HG03039 (cell line): ENCODE measurements around the gene ZNF438.
"Not testable (repeated sequence)": the region's sequence is repeated elsewhere in the genome, so short reads cannot be mapped to it uniquely, and the experiment has no call there.

Source experiments
- ATAC-seq: cut with Tn5 transposase; IDR thresholded peaks from one replicate; pipeline ENCODE4 v1.9.1; 2021; ENCODE audit warnings: mild to moderate bottlenecking, moderate library complexity; ENCODE audit not compliant: unreplicated experiment

Gene ZNF438

DNA sequence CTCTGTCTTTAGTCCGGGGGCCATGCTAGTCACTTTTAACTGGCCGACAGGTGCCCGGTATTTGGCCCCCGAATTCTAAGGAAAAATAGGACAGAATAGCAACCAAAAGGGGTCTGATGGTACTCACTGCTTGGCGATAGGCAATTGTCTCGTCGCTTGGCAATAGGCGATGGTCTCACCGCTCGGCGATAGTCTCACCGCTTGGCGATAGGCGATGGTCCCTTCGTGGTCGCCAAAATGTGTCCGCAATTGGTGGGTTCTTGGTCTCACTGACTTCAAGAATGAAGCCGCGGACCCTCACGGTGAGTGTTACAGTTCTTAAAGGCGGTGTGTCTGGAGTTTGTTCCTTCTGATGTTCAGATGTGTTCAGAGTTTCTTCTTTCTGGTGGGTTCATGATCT lies 130.2 kb downstream of the ZNF438 start:
- ATAC-seq, result not testable (repeated sequence)

DNA sequence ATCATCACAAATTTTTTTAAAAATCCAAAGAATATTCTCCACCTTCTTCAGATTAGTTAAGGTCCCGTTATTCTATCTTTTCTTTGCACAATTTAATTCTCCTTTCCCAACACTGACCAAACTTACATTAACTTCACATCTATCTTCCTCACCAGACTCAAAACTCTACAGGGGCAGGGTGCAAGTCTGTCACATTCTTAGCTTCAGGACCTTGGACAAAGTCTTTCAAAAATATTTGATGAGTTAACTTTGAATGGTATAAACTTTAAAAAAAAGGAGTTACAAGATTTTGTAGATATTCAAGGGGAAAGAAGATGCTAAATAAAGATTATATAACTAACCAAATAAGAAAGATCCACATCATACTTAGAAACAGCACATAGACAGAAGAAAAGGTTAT lies 132.7 kb downstream of the ZNF438 start:
- ATAC-seq, result no peak

DNA sequence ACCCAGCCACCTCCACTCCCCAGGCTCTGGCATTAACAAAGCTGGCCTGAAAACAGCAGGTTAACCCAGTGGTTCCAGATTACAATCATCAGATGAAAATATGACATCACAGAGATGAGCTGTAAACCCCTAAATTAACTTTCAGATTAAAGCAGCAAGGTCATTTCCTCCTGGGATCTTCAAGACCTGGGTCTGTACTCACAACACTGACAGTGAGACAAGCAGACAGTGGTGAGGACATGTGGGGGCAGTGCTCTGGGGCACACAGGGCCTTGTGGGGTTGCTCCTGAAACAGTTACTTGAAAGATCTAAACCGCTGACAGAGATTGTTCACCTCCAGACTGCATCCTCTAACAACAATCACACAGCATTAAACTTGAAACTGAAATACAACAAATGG lies 134.1 kb downstream of the ZNF438 start:
- ATAC-seq, result no peak

DNA sequence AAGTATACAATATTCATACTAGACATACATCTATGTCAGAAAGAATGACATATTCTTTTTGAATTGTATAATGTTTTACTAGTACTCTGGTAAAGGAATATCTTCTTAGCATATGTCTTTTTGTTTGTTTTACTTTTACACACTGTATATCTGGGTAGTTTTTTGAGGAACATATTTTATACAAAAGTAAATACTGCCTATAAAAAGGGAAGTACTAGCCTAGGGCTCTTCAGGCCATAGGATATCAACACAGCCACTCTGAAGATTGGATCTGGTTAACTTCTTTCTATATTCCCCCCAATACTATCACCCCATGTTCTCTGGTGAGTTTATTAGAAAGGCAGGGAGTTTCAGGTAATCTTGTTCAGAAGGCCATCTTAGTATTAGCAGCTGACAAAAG lies 134.6 kb downstream of the ZNF438 start:
- no peak for ATAC-seq

DNA sequence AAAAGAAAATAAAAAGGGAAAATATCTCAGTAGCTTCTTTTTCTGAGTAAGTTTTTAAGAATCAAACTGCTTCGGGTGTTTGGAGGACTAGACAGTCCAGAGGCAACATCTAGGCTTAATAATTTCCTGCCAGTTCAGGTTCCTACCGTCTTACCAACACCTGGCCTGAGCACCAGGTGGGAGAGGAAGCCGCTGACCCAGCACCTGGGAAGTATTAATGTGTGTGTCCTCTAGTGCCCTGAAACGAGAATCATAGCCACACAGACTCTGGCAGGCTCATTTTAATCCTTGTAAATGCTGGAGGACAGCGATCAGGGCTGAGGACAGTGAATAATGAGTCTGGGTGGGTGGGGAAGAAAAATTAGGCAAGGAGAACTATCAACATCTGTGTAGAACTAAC lies 137.4 kb downstream of the ZNF438 start:
- no peak for ATAC-seq

GRCh38 chr10:30893208-30893607 lies 138.5 kb downstream of the ZNF438 start:
- no peak for ATAC-seq

DNA sequence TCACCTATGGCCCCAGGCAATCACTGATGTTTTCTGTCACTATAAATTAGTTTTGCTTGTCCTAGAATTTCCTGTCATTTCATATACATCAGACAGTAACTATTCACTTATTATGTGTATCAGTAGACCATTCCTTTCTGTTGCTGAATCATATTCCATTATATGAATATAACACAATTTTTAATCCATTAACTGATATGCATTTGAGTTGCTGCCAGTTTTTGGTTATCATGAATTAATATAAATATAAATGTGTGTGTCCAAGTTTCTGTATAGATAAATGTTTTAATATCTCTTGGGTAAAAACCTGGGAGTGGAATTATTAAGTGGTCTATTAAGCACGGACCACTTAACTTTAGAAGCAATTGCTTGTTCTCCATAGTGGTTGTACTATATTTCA lies 143.8 kb downstream of the ZNF438 start:
- no peak for ATAC-seq

- no peak for ATAC-seq
These were observed 146.2 kb downstream of the ZNF438 start for GRCh38 chr10:30885423-30885822.

DNA sequence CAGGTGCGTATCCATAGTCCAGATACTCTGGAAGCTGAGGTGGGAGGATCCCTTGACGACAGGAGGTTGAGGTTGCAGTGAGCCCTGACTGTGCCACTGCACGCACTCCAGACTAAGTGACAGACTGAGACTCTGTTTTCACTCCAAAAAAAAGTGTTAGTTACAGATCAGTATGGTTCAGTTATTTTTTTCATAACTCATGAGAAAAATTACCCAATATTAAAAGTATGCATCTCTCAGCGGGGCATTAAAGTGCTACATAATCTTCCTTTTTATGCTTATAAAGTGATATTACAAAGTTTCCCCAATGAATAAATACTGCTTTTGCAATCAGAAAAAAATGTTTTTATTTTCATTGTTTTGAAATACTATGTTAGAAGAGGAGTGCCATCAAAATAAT lies 147.9 kb downstream of the ZNF438 start:
- ATAC-seq, result no peak

DNA sequence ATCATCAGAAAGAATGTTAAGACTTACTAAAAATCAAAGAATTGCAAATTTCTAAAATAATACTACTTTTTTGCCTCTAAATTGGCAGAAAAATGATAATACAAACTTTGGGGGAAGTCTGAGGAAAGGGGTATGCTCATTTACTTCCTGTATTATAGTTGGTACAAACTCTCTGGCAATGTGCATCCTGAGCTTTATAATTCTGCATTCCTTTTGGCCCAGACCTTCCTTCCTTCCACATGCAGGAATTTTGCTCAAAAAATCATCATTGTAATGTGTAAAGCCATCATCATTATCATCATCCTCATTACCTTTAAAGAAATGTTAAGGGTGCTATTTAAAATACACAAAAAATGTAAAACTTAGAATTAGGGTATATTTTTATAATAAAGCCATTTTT lies 148.5 kb downstream of the ZNF438 start:
- no peak for ATAC-seq

DNA sequence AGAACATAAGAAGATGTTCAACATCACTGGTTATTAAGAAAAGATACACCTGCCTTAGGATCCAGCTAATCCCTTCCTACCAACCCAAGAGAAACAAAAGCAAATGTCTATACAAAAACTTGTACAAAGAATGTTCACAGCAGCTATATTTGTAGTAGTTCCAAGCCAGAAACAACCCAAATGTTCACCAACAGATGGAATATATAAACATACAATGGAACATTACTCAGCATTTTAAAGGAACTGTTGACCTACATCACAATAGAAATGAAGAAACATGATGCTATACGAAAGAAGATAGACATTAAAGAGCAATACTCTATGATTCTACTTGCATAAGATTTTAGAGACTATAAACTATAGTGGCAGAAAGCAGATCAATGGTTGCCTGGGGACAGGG lies 149.4 kb downstream of the ZNF438 start:
- ATAC-seq, result no peak

DNA sequence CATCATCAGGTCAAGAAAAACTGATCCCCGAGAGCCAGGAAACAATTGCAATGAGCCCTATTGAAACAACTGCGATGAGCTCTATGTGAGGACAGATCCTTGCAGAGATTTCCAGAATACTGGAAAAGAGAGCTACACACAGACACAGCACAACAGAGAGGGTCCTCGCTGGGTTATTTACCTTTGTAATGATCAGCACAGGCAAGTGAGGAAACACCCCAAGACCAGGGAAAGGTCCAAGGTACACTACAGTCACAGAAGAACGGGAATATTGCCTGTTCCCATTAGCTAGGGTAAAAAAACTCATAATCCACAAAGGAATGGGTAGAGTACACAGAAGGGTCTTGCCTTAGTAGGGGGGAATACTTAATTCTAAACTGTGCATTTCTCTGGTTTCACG lies 152.7 kb downstream of the ZNF438 start:
- ATAC-seq, result no peak

GRCh38 chr10:30877111-30877510 lies 154.6 kb downstream of the ZNF438 start:
- ATAC-seq, result no peak

GRCh38 chr10:30873411-30873810 lies 158.3 kb downstream of the ZNF438 start:
- no peak for ATAC-seq

GRCh38 chr10:30870896-30871295 lies 160.8 kb downstream of the ZNF438 start:
- ATAC-seq, result no peak

DNA sequence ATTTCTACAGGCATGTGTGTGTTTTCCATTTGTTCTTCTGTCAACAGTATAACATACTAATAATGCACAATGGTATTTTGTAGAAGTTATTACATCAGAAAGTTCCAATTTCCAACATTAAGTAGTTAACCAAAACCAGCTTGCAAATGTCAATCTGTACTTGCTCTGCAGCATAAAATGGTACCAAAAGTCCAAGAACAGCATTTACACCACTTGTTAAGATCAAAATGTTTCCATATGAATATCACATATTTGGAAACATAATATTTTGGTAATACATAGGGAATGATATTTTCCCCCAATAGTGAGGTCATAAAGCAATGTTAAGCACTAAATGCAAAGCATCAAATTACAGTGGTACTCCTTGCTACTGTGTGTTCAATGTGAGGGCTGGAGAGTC lies 162.1 kb downstream of the ZNF438 start:
- no peak for ATAC-seq

DNA sequence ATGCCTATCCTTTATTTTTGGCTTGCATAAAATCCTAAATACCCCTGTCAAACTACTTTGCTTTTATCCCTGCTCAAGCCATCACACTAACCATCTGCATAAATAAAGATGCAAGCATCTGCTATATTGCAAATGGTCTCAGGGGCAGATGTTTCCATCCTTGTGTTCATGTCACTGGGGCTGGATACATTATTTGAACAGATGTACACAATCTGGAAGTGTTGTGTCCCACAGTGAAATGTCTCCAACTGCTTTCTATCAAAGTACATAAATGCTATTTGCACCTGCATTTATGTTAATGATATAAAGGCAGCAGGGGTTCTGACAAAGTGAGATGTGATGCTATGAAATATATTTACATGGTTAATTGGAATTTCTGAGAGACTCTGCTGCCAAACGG lies 163.1 kb downstream of the ZNF438 start:
- ATAC-seq, result no peak

DNA sequence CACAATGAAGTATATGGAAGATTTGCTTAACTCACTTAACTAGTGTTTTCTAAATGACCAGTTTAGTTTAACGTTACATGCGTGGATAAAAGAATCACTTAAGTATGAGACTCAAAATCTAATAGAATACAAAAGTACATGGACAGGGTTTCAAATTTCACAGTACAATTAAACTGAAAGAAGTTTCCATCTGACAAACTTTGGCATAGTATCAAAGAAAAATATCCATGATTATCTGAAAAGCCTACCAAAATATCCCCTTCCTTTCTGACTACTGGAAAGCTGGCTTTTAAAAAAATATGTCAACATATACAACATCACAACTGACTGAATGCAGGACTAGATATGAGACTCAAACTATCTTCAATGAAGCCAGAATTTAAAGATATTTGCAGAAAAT lies 164.8 kb downstream of the ZNF438 start:
- no peak for ATAC-seq

- no peak for ATAC-seq
These were observed 166.3 kb downstream of the ZNF438 start for GRCh38 chr10:30865141-30865926.

GRCh38 chr10:30863516-30864210 lies 168.0 kb downstream of the ZNF438 start:
- no peak for ATAC-seq

DNA sequence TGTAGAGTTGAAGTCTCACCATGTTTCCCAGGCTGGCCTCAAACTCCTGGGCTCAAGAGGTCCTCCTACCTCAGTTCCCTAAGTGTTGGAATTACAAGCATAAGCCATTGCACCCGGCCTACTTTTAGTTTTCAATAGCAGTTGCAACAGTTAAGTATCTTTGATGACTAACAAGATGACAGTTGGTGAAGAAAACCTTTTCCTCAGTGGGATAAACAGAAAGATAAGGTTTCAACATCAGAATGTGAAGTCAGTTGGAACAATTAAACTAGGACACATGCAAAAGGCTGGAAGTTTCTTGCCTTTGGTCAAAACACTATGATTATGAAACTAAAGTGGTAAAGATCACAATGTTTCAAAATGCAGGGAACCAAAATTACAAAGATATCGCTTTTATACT lies 169.2 kb downstream of the ZNF438 start:
- no peak for ATAC-seq

DNA sequence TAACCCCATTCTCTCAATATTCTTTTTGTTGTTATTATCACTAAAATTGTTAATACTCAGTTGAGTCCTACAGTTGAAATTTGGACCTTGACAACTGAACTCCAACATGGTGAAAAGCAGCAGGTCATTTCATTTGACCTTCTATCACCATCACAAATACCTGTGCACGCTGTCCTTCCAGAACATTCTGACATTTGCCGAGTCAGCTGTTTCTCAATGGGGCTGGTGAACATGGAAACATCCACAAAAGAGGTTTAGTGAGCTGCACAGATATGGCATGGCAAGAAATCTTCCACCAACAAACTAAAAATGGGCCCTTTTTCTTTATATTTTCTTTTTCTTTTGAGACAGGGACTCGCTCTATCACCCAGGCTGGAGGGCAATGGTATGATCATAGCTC lies 169.7 kb downstream of the ZNF438 start:
- no peak for ATAC-seq

GRCh38 chr10:30861221-30861620 lies 170.4 kb downstream of the ZNF438 start:
- no peak for ATAC-seq
